GM12892 (cell line): Measurements from ENCODE around the gene APOF.

Experiments used
- POLR2A ChIP-seq: IDR thresholded peaks from 2 replicates; pipeline ENCODE4 v1.6.1; 2011; ENCODE audit warnings: low read depth, low read length, control low read depth
- POLR2AphosphoS5 ChIP-seq: IDR thresholded peaks from 2 replicates; pipeline ENCODE4 v1.6.1; 2011; ENCODE audit warnings: low read depth, low read length, control low read depth
- TAF1 ChIP-seq: IDR thresholded peaks from 2 replicates; pipeline ENCODE4 v1.6.1; 2011; ENCODE audit warnings: low read depth, mild to moderate bottlenecking, control low read depth, low read length, borderline replicate concordance

GRCh38 chr12:56358836-56359532 lies 3.7 kb downstream of the APOF start:
- TF ChIP-seq POLR2A (no peak), POLR2AphosphoS5 (no peak), TAF1 (no peak)
